Nucleus accumbens (tissue), 56 donors: Measurements from ENCODE around the gene HTR4.
"Not testable (repeated sequence)": the region's sequence is repeated elsewhere in the genome, so short reads cannot be mapped to it uniquely, and the experiment has no call there.

ENCODE experiments used
- DNase-seq, 56 donors: peaks; one replicate each; lab custom pipeline; 2025; lab: John Stamatoyannopoulos, UW

HTR4 gene

GRCh38 chr5:148484651-148485050 lies 169.7 kb downstream of the HTR4 start:
- no peak for DNase-seq

GRCh38 chr5:148483750-148484149 lies 170.6 kb downstream of the HTR4 start:
- DNase-seq: no peak

GRCh38 chr5:148482697-148483462 lies 171.4 kb downstream of the HTR4 start:
- DNase-seq: peak in 13 of 56 donors; percentile 1 to 34 (median 11)

GRCh38 chr5:148482196-148482595 lies 172.1 kb downstream of the HTR4 start:
- DNase-seq: no peak

GRCh38 chr5:148477429-148477828 lies 176.9 kb downstream of the HTR4 start:
- DNase-seq: no peak

GRCh38 chr5:148476302-148476701 lies 178.0 kb downstream of the HTR4 start:
- DNase-seq: no peak

- peak in 8 of 56 donors; percentile 12 to 27 (median 18) for DNase-seq
Measured at GRCh38 chr5:148474025-148474511, 180.3 kb downstream of the HTR4 start.

GRCh38 chr5:148471379-148471778 lies 182.9 kb downstream of the HTR4 start:
- DNase-seq: no peak

- peak in 40 of 56 donors; percentile 9 to 79 (median 37) for DNase-seq
Measured at GRCh38 chr5:148469501-148469935, 184.8 kb downstream of the HTR4 start.

- DNase-seq: not testable (repeated sequence)
Measured at GRCh38 chr5:148468746-148469145, 185.6 kb downstream of the HTR4 start.

- no peak for DNase-seq
Measured at GRCh38 chr5:148467958-148468357, 186.4 kb downstream of the HTR4 start.

GRCh38 chr5:148466236-148466580 lies 188.1 kb downstream of the HTR4 start:
- DNase-seq: no peak

GRCh38 chr5:148465381-148466235 lies 188.7 kb downstream of the HTR4 start:
- no peak for DNase-seq

- DNase-seq: no peak
Measured at GRCh38 chr5:148459669-148460068, 194.7 kb downstream of the HTR4 start.

GRCh38 chr5:148458036-148458888 lies 196.1 kb downstream of the HTR4 start:
- no peak for DNase-seq

- no peak for DNase-seq
Measured at GRCh38 chr5:148457183-148457620, 197.1 kb downstream of the HTR4 start.

GRCh38 chr5:148455185-148455584 lies 199.1 kb downstream of the HTR4 start:
- no peak for DNase-seq

- DNase-seq: no peak
Measured at GRCh38 chr5:148454576-148454975, 199.8 kb downstream of the HTR4 start.

GRCh38 chr5:148452499-148453193 lies 201.7 kb downstream of the HTR4 start:
- DNase-seq: no peak

GRCh38 chr5:148446611-148447010 lies 207.7 kb downstream of the HTR4 start:
- DNase-seq: no peak
